NCI-H345 (cell line): Measurements from ENCODE around the gene TMEM158.
A peak's percentile ranks its signal among the peaks of the same experiment; 100 is the strongest.

ENCODE experiments used
- DNase-seq: peaks from one replicate; lab custom pipeline; 2025; lab: John Stamatoyannopoulos, UW

The TMEM158 gene

GRCh38 chr3:45232521-45232920, 6.4 kb upstream of the TMEM158 start:
- no peak for DNase-seq

- peak; percentile 60 for DNase-seq
Measured at GRCh38 chr3:45227946-45228345, 1.9 kb upstream of the TMEM158 start.

DNA sequence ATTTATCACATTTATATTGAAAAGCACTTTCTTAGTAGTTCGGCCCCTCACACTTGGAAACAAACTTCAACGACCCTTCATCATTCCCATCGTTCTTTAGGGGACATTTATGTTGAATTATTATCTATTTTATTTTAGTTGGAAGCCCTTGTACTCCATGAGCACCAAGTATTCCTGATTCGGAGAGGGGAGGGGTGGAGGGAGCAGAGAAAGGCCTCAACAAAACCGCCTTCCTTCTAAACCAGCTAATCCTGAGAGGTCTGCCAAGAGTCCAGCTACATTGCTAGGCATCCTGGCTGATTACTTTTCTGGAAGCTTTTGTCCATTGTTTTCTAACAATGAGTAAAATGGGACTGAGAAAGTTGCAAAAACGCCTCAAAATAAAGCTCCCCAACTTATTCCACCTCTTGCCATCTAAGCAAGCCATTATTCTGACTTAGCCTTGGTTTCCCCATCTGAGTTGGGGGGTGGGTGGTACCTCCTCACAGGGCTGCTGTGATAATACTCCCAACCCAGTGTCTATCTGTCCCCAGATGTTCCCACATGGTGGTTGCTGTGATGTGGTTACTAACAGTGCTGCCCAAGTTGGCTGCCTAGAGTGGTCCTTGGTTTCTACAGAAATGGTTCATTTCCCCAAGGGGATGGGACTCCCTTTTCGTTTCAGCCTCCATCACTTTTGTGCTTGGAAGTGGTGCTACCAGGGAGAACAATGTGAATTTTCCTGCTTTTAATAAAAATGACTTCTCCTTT, 1.2 kb upstream of the TMEM158 start:
- no peak for DNase-seq

- peak; percentile 27 for DNase-seq
Measured at GRCh38 chr3:45225465-45226205, 452 bp downstream of the TMEM158 start.

DNA sequence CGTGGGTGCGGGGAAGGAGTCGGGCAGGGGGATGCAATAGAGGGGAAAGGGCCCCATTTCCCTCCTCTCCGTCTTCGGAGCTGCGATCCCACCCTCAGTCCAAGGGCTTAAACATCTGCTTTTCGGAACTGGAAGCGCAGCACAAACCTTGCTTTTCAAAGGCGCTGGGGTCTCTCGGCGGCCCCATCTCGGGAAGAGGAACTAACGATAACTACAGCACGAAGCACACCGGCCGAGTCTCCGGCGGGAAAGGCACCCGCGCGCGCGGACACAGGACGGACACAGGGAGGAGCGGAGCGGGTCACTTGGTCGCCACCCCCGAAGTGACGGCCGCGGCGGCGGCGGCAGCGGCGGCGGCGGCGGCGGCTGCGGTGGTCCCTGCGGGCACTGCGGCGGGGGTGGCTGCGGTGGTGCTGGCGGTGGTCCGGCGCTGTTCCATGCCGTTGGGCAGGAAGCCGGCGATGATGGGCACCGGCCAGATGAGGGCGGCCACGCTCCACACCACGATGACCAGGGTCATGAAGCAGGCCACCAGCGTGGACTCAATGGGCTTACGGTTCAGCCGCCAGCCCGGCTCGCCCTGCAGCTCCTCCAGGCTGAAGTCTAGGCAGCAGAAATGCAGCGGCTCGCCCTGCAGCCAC, 1.1 kb downstream of the TMEM158 start:
- peak; percentile 45 for DNase-seq

DNA sequence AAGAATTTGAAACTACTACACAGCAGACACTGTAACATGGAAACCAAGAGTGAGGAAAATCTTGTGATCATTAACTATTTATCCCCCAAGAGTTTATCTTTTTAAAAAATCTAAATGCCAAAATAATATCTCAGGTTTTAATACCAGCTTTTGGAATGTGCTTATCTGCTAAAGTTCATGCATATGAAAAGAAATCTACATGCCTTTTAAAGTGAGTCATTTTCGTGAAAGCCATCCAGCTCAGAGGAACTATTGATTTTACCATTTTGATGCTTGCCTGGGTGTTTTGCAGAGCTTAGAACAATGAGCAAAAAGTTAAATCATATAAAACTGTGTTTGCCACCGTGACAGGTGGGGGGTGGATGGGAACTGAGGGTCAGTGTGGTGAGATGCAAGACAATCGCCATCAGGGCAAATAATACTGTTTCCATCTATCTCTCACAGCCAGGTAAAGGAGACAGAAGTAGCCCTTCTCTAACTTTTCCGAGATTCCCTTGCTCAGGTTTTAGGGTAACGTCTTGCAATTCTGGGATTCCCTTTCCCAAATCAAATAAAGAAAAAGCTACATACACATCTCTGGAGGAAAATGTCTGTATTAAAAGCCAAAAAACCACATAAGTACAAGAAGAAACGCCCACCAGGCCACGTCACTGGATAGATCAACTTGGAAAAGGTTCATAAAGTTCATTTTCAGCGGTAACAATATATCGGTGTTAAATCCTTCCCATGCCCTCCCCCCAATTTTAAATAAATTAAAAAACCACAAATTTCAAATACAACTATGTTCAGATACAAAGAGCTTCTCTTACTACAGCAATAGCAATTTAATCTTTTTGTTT, 2.0 kb downstream of the TMEM158 start:
- DNase-seq, result no peak

DNA sequence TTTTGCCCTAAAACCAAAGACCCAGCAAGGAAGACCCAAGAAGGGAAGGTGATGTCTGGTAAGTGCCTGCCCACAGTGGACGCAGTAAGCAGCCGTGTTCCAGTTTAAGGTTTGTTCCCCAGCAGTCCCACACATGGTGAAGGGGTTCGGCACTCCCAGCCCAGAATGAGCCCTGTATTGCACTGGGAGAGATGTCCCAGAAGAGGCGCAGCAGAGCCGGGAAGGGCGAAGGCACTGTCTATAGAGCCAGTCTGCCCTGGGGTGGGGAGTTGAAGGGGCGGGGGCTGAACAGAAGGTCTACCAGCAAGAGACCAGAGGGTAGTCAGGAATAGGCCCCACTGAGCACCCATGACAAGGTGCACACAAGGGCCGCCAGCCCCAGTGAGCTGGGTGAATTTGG, 6.4 kb downstream of the TMEM158 start:
- no peak for DNase-seq

GRCh38 chr3:45218578-45219390, 7.3 kb downstream of the TMEM158 start:
- DNase-seq, result no peak

DNA sequence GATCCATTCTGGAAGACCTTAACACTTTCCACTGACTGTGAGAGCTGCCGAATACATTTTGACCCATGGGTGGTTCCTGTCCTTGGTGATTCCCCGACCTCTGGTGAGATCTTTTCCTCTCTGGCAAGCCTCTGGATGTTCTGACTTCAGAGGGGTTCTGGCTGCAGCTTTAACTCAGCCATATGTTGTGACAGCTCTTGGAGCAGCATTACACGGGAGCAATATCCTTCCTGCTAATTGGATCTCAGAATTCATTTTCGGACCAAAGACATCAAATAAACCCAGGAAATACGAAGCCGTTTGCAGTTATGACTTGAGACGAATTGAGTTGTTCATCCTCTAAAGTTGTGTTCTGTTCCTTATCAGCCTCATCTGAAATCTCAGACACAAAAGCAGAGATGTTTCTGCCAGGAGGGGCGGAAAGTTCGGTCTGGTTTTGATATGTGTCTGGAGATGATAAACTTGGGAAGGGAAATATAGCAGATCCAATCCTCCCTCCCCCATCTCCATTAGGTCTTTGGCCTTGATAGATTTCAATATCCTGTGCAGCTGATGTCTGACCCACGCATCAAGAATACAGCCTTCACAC, 10.0 kb downstream of the TMEM158 start:
- no peak for DNase-seq

GRCh38 chr3:45215466-45215865, 10.6 kb downstream of the TMEM158 start:
- DNase-seq, result no peak

GRCh38 chr3:45214061-45214680, 11.9 kb downstream of the TMEM158 start:
- no peak for DNase-seq

- no peak for DNase-seq
Measured at GRCh38 chr3:45212095-45212468, 14.0 kb downstream of the TMEM158 start.

DNA sequence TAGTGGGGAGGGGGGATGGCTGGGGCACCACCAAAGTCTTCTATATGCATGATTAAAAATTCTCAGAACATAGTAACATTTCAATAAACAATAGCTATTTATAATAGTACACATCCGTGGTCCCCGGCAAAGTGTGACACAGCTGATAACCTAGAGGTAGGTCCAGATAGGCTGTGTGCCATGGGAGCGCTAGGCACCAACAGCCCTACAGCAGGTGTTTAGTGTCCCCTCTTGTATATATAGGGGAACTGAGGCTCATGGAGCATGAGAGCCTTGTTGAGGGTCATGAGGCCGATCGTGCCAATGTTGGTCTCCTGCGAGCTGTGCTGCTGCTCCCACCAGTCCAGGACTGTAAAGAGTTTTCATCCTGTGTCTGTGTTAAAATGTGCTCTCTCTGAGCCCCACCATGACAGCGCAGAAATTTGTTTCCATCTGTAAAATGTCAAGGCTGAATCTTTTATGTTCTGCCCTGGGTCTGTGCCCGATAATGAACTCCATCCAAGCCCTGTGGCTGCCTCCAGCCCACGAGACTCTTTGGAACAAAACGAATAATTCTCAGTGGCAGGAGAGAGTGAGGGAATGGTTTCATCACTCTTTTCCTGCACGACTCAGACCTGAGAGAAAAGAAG, 14.5 kb downstream of the TMEM158 start:
- DNase-seq, result no peak

GRCh38 chr3:45210308-45211041, 15.6 kb downstream of the TMEM158 start:
- DNase-seq, result peak; percentile 40

DNA sequence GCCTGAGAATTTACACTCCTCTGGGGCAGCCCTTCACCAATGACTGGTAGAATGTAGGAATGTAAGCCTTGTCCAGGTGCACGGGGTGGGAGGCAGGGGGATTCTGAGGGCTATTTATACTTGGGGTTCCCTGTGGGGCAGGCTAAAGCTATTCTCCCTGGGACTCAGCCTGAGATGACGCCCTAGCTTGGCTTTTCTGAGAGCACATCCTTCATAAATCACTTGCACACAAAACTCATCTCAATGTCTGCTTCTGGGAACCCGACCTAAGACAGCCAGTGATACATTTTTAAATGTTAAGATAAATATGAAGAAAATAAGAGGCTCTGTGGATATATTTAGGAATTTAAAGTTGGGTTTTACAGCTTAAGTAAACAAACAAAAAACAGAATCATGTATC, 16.6 kb downstream of the TMEM158 start:
- DNase-seq, result no peak

GRCh38 chr3:45208586-45208985, 17.5 kb downstream of the TMEM158 start:
- no peak for DNase-seq

DNA sequence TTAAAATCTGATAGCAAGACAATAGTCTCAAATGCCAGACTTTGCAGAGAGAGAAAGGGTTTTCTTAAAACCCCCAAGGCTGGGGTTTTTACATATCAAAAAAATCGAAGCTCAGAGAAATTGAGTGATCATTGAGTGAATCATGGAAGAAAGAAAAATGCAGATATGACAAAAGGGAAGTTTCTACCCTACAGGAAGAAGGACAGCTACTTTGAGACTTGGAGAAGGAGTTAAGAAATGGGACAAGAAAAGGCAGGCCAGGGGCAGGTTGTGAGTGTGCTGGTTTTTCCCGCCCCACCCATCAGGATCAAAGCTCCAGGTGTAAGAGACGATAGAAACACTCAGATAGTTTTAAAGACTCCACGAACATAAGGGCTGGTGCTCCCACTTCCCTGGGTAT, 18.6 kb downstream of the TMEM158 start:
- DNase-seq, result no peak

DNA sequence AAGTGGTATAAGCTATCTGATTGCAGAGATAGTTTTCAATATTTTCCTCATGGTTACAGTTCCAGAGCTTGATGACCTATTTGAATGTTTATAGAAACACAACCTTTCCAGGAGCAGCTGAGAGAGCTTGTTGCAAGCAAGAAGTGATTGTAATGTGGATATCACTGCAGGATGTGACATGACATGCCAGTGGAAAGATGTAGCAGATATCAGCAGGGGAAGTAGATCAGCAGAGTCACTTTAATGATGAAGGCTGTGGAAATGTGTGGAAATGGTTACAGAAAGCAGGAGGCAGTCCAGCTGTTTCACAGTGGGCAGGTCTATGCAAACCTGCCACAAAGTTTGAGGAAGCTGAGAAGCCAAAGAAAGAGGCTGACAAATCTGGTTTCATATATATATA, 21.0 kb downstream of the TMEM158 start:
- DNase-seq, result no peak

- no peak for DNase-seq
Measured at GRCh38 chr3:45204136-45204535, 22.0 kb downstream of the TMEM158 start.
